Skeletal muscle tissue (tissue), 4 donors: ENCODE data around the gene SLC48A1. TPM values are rescaled to one million over a fixed set of nuclear protein-coding genes. Genes with fewer than 3 reads are reported as not detected.

Experiments used
- H3K27ac ChIP-seq: one replicate; pipeline ENCODE4 v1.7.0; 2013; ENCODE audit warnings: mild to moderate bottlenecking, low read depth, low read length, inconsistent platforms
- H3K27me3 ChIP-seq, 3 donors: one replicate each; pipeline ENCODE4 v1.7.0; 2013; ENCODE audit warnings: low read length in 3 of 3; ENCODE audit not compliant: control insufficient read depth in 3 of 3, insufficient read depth in 3 of 3
- H3K36me3 ChIP-seq, 3 donors: one replicate each; pipeline ENCODE4 v1.7.0; 2013; ENCODE audit warnings: low read length in 3 of 3; ENCODE audit not compliant: control insufficient read depth in 3 of 3, insufficient read depth in 3 of 3
- H3K4me1 ChIP-seq, 3 donors: one replicate each; pipeline ENCODE4 v1.7.0; 2013; ENCODE audit warnings: low read length in 3 of 3, mild to moderate bottlenecking in 3 of 3; ENCODE audit not compliant: control insufficient read depth in 3 of 3, insufficient read depth in 3 of 3
- H3K4me3 ChIP-seq, 3 donors: one replicate each; pipeline ENCODE4 v1.7.0; 2013; ENCODE audit warnings: low read length in 3 of 3
- H3K9ac ChIP-seq, 3 donors: one replicate each; pipeline ENCODE4 v1.7.0; 2013; ENCODE audit warnings: low read length in 3 of 3, mild to moderate bottlenecking in 3 of 3, moderate library complexity in 2 of 3, low read depth in 1 of 3
- H3K9me3 ChIP-seq, 3 donors: one replicate each; pipeline ENCODE4 v1.7.0; 2013; ENCODE audit warnings: low read length in 3 of 3; ENCODE audit not compliant: control insufficient read depth in 3 of 3
- total RNA-seq: library from RNA; depleted of rRNA; stranded (reverse); fragments of >200 nt; gene quantifications from one replicate; pipeline ENCODE4 v1.2.3, GENCODE V29; 2014
- donor health status: Osteomylitis.

Gene SLC48A1
- total RNA-seq: 7.8 TPM

GRCh38 chr12:47773062-47773857 lies at the start of gene SLC48A1:
Gene SLC48A1 (plus strand): TSS chr12:47773238. CDS start chr12:47773305, 67 bp downstream.
- H3K9ac ChIP-seq: peak within 1 kb of the TSS; percentile 83 to 85 (median 84)
- H3K27me3 ChIP-seq: no peaks in the 10 kb centered on the region
- H3K36me3 ChIP-seq: no peaks in the 10 kb centered on the region
- H3K4me1 ChIP-seq: peaks cover 49 to 53% (median 49%) of the 10 kb centered on the region in 3 donors
- peak within 1 kb of the TSS; percentile 48 for H3K27ac ChIP-seq
- H3K9me3 ChIP-seq: no peaks in the 10 kb centered on the region
- H3K4me3 ChIP-seq: peak within 1 kb of the TSS; percentile 75 to 81 (median 81)

GRCh38 chr12:47725091-47725772 lies 47.8 kb upstream of the SLC48A1 start, which contains the start of gene ENDOU:
Gene ENDOU (minus strand): TSS chr12:47725490. CDS start chr12:47725413, 77 bp downstream.
- Histone ChIP-seq H3K27me3 (no peaks in the 10 kb centered on the region), H3K4me1 (peaks cover 10 to 16% (median 14%) of the 10 kb centered on the region in 3 donors), H3K9ac (no peak within 1 kb of the TSS), H3K4me3 (no peak within 1 kb of the TSS), H3K36me3 (no peaks in the 10 kb centered on the region), H3K27ac (no peak within 1 kb of the TSS), H3K9me3 (no peaks in the 10 kb centered on the region)

- Histone ChIP-seq H3K27ac (no peak overlapping the region), H3K9me3 (no peaks in the 10 kb centered on the region), H3K9ac (no peak overlapping the region), H3K4me3 (no peak overlapping the region), H3K27me3 (no peaks in the 10 kb centered on the region), H3K4me1 (peaks cover 16 to 20% (median 18%) of the 10 kb centered on the region in 3 donors), H3K36me3 (no peaks in the 10 kb centered on the region)
These were observed 47.1 kb upstream of the SLC48A1 start for GRCh38 chr12:47725893-47726292.

- Histone ChIP-seq H3K4me3 (no peak overlapping the region), H3K9ac (no peak overlapping the region), H3K4me1 (peaks cover 22 to 29% (median 27%) of the 10 kb centered on the region in 3 donors), H3K9me3 (no peaks in the 10 kb centered on the region), H3K36me3 (no peaks in the 10 kb centered on the region), H3K27me3 (no peaks in the 10 kb centered on the region), H3K27ac (no peak overlapping the region)
These were observed 43.8 kb upstream of the SLC48A1 start for GRCh38 chr12:47729233-47729632.

GRCh38 chr12:47730341-47730744 lies 42.7 kb upstream of the SLC48A1 start:
- Histone ChIP-seq H3K9me3 (no peaks in the 10 kb centered on the region), H3K9ac (peak overlapping the region in 2 of 3 donors; percentile 28 to 34), H3K4me3 (no peak overlapping the region), H3K36me3 (no peaks in the 10 kb centered on the region), H3K27me3 (no peaks in the 10 kb centered on the region), H3K27ac (no peak overlapping the region), H3K4me1 (peaks cover 30 to 39% (median 38%) of the 10 kb centered on the region in 3 donors)

GRCh38 chr12:47731723-47732122 lies 41.3 kb upstream of the SLC48A1 start:
- no peaks in the 10 kb centered on the region for H3K9me3 ChIP-seq
- peaks cover 44 to 52% (median 48%) of the 10 kb centered on the region in 3 donors for H3K4me1 ChIP-seq
- H3K4me3 ChIP-seq: no peak overlapping the region
- H3K27me3 ChIP-seq: peaks cover 0 to 2% (median 0%) of the 10 kb centered on the region in 3 donors
- H3K36me3 ChIP-seq: no peaks in the 10 kb centered on the region
- H3K27ac ChIP-seq: no peak overlapping the region
- H3K9ac ChIP-seq: no peak overlapping the region

GRCh38 chr12:47732504-47732903 lies 40.5 kb upstream of the SLC48A1 start:
- H3K27me3 ChIP-seq: peaks cover 0 to 2% (median 0%) of the 10 kb centered on the region in 3 donors
- no peak overlapping the region for H3K9ac ChIP-seq
- H3K4me1 ChIP-seq: peaks cover 52 to 59% (median 56%) of the 10 kb centered on the region in 3 donors

GRCh38 chr12:47733142-47733541 lies 39.9 kb upstream of the SLC48A1 start:
- Histone ChIP-seq H3K4me3 (no peak overlapping the region), H3K4me1 (peaks cover 57 to 64% (median 61%) of the 10 kb centered on the region in 3 donors), H3K27ac (no peak overlapping the region), H3K36me3 (no peaks in the 10 kb centered on the region), H3K27me3 (peaks cover 0 to 2% (median 0%) of the 10 kb centered on the region in 3 donors), H3K9ac (no peak overlapping the region), H3K9me3 (no peaks in the 10 kb centered on the region)

More at GRCh38 chr12:47732504-47732903, 40.5 kb upstream of the SLC48A1 start:
- Histone ChIP-seq H3K4me3 (no peak overlapping the region), H3K27ac (no peak overlapping the region), H3K36me3 (no peaks in the 10 kb centered on the region), H3K9me3 (no peaks in the 10 kb centered on the region)

GRCh38 chr12:47734725-47735480 lies 38.1 kb upstream of the SLC48A1 start:
- H3K4me3 ChIP-seq: no peak overlapping the region
- H3K9ac ChIP-seq: peak overlapping the region in 1 of 3 donors; percentile 25
- H3K27me3 ChIP-seq: peaks cover 0 to 2% (median 0%) of the 10 kb centered on the region in 3 donors
- H3K4me1 ChIP-seq: peaks cover 59 to 68% (median 62%) of the 10 kb centered on the region in 3 donors
- no peak overlapping the region for H3K27ac ChIP-seq
- H3K9me3 ChIP-seq: no peaks in the 10 kb centered on the region
- no peaks in the 10 kb centered on the region for H3K36me3 ChIP-seq
